Mesenchymal stem cell (in vitro differentiated cells and primary cell): ENCODE results near the gene REST.

Experiments used
- DNase-seq: peaks from one replicate; pipeline ENCODE4 v3.0.0-alpha.2; 2013
- H2AFZ ChIP-seq: one replicate; pipeline ENCODE4 v1.6.1; 2013; ENCODE audit warnings: low read depth, mild to moderate bottlenecking, control low read depth, inconsistent platforms, low read length, moderate library complexity
- H2AK5ac ChIP-seq: 2 replicates; pipeline ENCODE4 v1.6.1; 2013; ENCODE audit warnings: low read length, moderate library complexity, mild to moderate bottlenecking, inconsistent platforms; ENCODE audit not compliant: severe bottlenecking
- H2BK120ac ChIP-seq: one replicate; pipeline ENCODE4 v1.6.1; 2013; ENCODE audit warnings: low read depth, mild to moderate bottlenecking, inconsistent platforms, low read length, moderate library complexity
- H2BK12ac ChIP-seq, 2 experiments: one replicate each; pipeline ENCODE4 v1.6.1; 2013; ENCODE audit warnings: inconsistent platforms in 2 of 2, low read length in 2 of 2, mild to moderate bottlenecking in 2 of 2, moderate library complexity in 2 of 2, control low read depth in 1 of 2
- H2BK15ac ChIP-seq: one replicate; pipeline ENCODE4 v1.6.1; 2013; ENCODE audit warnings: mild to moderate bottlenecking, low read depth, inconsistent platforms; ENCODE audit not compliant: poor library complexity, severe bottlenecking
- H2BK5ac ChIP-seq: 2 replicates; pipeline ENCODE4 v1.6.1; 2013; ENCODE audit warnings: low read depth, mild to moderate bottlenecking, low read length, control low read depth, inconsistent platforms; ENCODE audit not compliant: poor library complexity, severe bottlenecking
- H3K14ac ChIP-seq, 2 experiments: one replicate each; pipeline ENCODE4 v1.6.1; 2013; ENCODE audit warnings: inconsistent platforms in 2 of 2, low read length in 2 of 2, control low read depth in 1 of 2, mild to moderate bottlenecking in 1 of 2, moderate library complexity in 1 of 2
- H3K18ac ChIP-seq, 2 experiments: one replicate each; pipeline ENCODE4 v1.6.1; 2013; ENCODE audit warnings: inconsistent platforms in 2 of 2, low read length in 2 of 2, control low read depth in 1 of 2, low read depth in 1 of 2, mild to moderate bottlenecking in 1 of 2
- H3K23ac ChIP-seq, 2 experiments: one replicate each; pipeline ENCODE4 v1.6.1; 2013; ENCODE audit warnings: inconsistent platforms in 2 of 2, low read length in 2 of 2, mild to moderate bottlenecking in 2 of 2, moderate library complexity in 2 of 2, control low read depth in 1 of 2
- H3K27ac ChIP-seq: 2 replicates; pipeline ENCODE4 v1.5.1; 2013; ENCODE audit warnings: mild to moderate bottlenecking, moderate library complexity, low read length, control low read depth, inconsistent platforms; ENCODE audit not compliant: poor library complexity, severe bottlenecking
- H3K27me3 ChIP-seq, 2 experiments: 2 replicates each; pipeline versions ENCODE4 v1.6.1 to v1.7.0; 2013; ENCODE audit warnings: low read length in 2 of 2, mild to moderate bottlenecking in 2 of 2, moderate library complexity in 2 of 2, control low read depth in 1 of 2, inconsistent platforms in 1 of 2; ENCODE audit not compliant: control insufficient read depth in 1 of 2, insufficient read depth in 1 of 2
- H3K36me3 ChIP-seq, 2 experiments: 2 replicates each; pipeline versions ENCODE4 v1.6.1 to v1.7.0; 2013; ENCODE audit warnings: low read length in 2 of 2, control low read depth in 1 of 2, inconsistent platforms in 1 of 2, low read depth in 1 of 2, mild to moderate bottlenecking in 1 of 2; ENCODE audit not compliant: insufficient read depth in 2 of 2, control insufficient read depth in 1 of 2
- H3K4ac ChIP-seq, 2 experiments: one replicate each; pipeline ENCODE4 v1.6.1; 2013; ENCODE audit warnings: inconsistent platforms in 2 of 2, low read length in 2 of 2, mild to moderate bottlenecking in 2 of 2, moderate library complexity in 2 of 2, control low read depth in 1 of 2, low read depth in 1 of 2
- H3K4me1 ChIP-seq: 2 replicates; pipeline ENCODE4 v1.6.1; 2013; ENCODE audit warnings: low read depth, low read length, control low read depth; ENCODE audit not compliant: control insufficient read depth, insufficient read depth
- H3K4me2 ChIP-seq: 2 replicates; pipeline ENCODE4 v1.6.1; 2013; ENCODE audit warnings: low read length, mild to moderate bottlenecking, inconsistent platforms; ENCODE audit not compliant: poor library complexity, severe bottlenecking
- H3K4me3 ChIP-seq, 2 experiments: 2 replicates each; pipeline versions ENCODE4 v1.5.1 to v1.7.0; 2013; ENCODE audit warnings: low read length in 2 of 2, mild to moderate bottlenecking in 2 of 2, control low read depth in 1 of 2, low read depth in 1 of 2; ENCODE audit not compliant: insufficient read depth in 1 of 2
- H3K79me1 ChIP-seq: replicated peaks from 2 replicates; pipeline ENCODE4 v1.6.1; 2013; ENCODE audit warnings: mild to moderate bottlenecking, control low read depth, low read length, inconsistent platforms; ENCODE audit not compliant: poor library complexity, severe bottlenecking
- H3K9ac ChIP-seq: 2 replicates; pipeline ENCODE4 v1.7.0; 2013; ENCODE audit warnings: mild to moderate bottlenecking, low read length, moderate library complexity
- H3K9me3 ChIP-seq: 2 replicates; pipeline ENCODE4 v1.7.0; 2013; ENCODE audit warnings: mild to moderate bottlenecking, low read length; ENCODE audit not compliant: control insufficient read depth
- H4K8ac ChIP-seq: one replicate; pipeline ENCODE4 v1.6.1; 2013; ENCODE audit warnings: inconsistent platforms, mild to moderate bottlenecking, low read length, moderate library complexity
- H4K91ac ChIP-seq: one replicate; pipeline ENCODE4 v1.6.1; 2013; ENCODE audit warnings: mild to moderate bottlenecking, low read length, inconsistent platforms
- WGBS: methylation state at CpG from one replicate; pipeline ENCODE4 v1.1.7; 2013; ENCODE audit warnings: mixed read lengths; 5-methylcytosine and 5-hydroxymethylcytosine counted together

Gene REST

GRCh38 chr4:56986192-56986591, 78.5 kb downstream of the REST start:
- Histone ChIP-seq H2AFZ (no peak overlapping the region), H2BK5ac (no peak overlapping the region), H3K27ac (no peak overlapping the region), H4K8ac (no peak overlapping the region), H3K36me3 (peaks cover 27 to 70% of the 10 kb centered on the region in 2 experiments), H2BK12ac (no peak overlapping the region), H3K4me1 (peaks cover 5% of the 10 kb centered on the region), H2AK5ac (no peak overlapping the region), H3K23ac (no peak overlapping the region), H3K4ac (no peak overlapping the region), H3K4me3 (no peak overlapping the region), H4K91ac (no peak overlapping the region), H3K18ac (no peak overlapping the region), H3K9ac (no peak overlapping the region), H3K4me2 (no peak overlapping the region), H3K9me3 (no peaks in the 10 kb centered on the region), H3K79me1 (peaks cover 14% of the 10 kb centered on the region), H3K14ac (no peak overlapping the region), H2BK120ac (no peak overlapping the region), H2BK15ac (no peak overlapping the region), H3K27me3 (no peaks in the 10 kb centered on the region)
- DNase-seq, result no peak
- 100% methylated on average over 1 of the region's 1 CpG for WGBS

- no peak overlapping the region for H3K4me3 ChIP-seq
- H3K79me1 ChIP-seq, result peaks cover 14% of the 10 kb centered on the region
- no peak overlapping the region for H4K8ac ChIP-seq
- H4K91ac ChIP-seq, result no peak overlapping the region
- H2AFZ ChIP-seq, result no peak overlapping the region
- no peak overlapping the region for H3K18ac ChIP-seq
- WGBS, result 100% methylated on average over 2 of the region's 3 CpGs
- H2BK12ac ChIP-seq, result no peak overlapping the region
- no peak overlapping the region for H3K27ac ChIP-seq
- H3K36me3 ChIP-seq, result peaks cover 29 to 72% of the 10 kb centered on the region in 2 experiments
- no peak overlapping the region for H3K4me2 ChIP-seq
- no peak overlapping the region for H3K14ac ChIP-seq
- H3K23ac ChIP-seq, result no peak overlapping the region
- H3K27me3 ChIP-seq, result no peaks in the 10 kb centered on the region
- DNase-seq, result no peak
- peaks cover 5% of the 10 kb centered on the region for H3K4me1 ChIP-seq
- H2AK5ac ChIP-seq, result no peak overlapping the region
- no peaks in the 10 kb centered on the region for H3K9me3 ChIP-seq
- H3K4ac ChIP-seq, result no peak overlapping the region
- peak overlapping the region; percentile 8 for H3K9ac ChIP-seq
- H2BK5ac ChIP-seq, result no peak overlapping the region
- H2BK15ac ChIP-seq, result no peak overlapping the region
- no peak overlapping the region for H2BK120ac ChIP-seq
Measured at GRCh38 chr4:56986952-56987351, 79.3 kb downstream of the REST start.

GRCh38 chr4:56990109-56990905, 82.6 kb downstream of the REST start:
- Histone ChIP-seq H3K9me3 (no peaks in the 10 kb centered on the region), H3K14ac (no peak overlapping the region), H3K27ac (no peak overlapping the region), H2BK15ac (no peak overlapping the region), H2AFZ (no peak overlapping the region), H4K8ac (no peak overlapping the region), H3K4me1 (no peaks in the 10 kb centered on the region), H3K18ac (no peak overlapping the region), H3K9ac (no peak overlapping the region), H3K4me2 (no peak overlapping the region), H3K4ac (no peak overlapping the region), H2BK12ac (no peak overlapping the region), H3K27me3 (no peaks in the 10 kb centered on the region), H3K23ac (no peak overlapping the region), H4K91ac (no peak overlapping the region), H2BK120ac (no peak overlapping the region), H3K4me3 (no peak overlapping the region), H3K79me1 (peaks cover 17% of the 10 kb centered on the region), H2AK5ac (no peak overlapping the region), H3K36me3 (peaks cover 25 to 92% of the 10 kb centered on the region in 2 experiments), H2BK5ac (no peak overlapping the region)
- 94% methylated on average over 5 of the region's 6 CpGs for WGBS
- peak; percentile 31 for DNase-seq

GRCh38 chr4:56995525-56995924, 87.8 kb downstream of the REST start:
- Histone ChIP-seq H2BK15ac (no peak overlapping the region), H3K9ac (peak overlapping the region; percentile 79), H3K4me1 (no peaks in the 10 kb centered on the region), H2BK120ac (no peak overlapping the region), H3K27me3 (no peaks in the 10 kb centered on the region), H4K8ac (no peak overlapping the region), H4K91ac (no peak overlapping the region), H3K14ac (no peak overlapping the region), H2BK5ac (no peak overlapping the region), H2AK5ac (no peak overlapping the region), H3K4me3 (peak overlapping the region in 1 of 2 experiments; percentile 9), H3K23ac (no peak overlapping the region), H3K27ac (no peak overlapping the region), H2BK12ac (no peak overlapping the region), H3K9me3 (no peaks in the 10 kb centered on the region), H3K4ac (no peak overlapping the region), H3K4me2 (no peak overlapping the region), H3K36me3 (peaks cover 27 to 82% of the 10 kb centered on the region in 2 experiments), H3K18ac (no peak overlapping the region), H3K79me1 (peaks cover 27% of the 10 kb centered on the region), H2AFZ (no peak overlapping the region)
- WGBS, result 97% methylated on average over 6 of the region's 7 CpGs
- no peak for DNase-seq
